Measurements from ENCODE around the gene CRYBG1. TPM values are rescaled to one million over a fixed set of nuclear protein-coding genes. Genes with fewer than 3 reads are reported as not detected.

The CRYBG1 gene
- polyA plus RNA-seq, 2 of the 4 experiments (the other 2 are of a cell fraction): 0.31 to 0.37 TPM

- TF ChIP-seq, protein P1, sequence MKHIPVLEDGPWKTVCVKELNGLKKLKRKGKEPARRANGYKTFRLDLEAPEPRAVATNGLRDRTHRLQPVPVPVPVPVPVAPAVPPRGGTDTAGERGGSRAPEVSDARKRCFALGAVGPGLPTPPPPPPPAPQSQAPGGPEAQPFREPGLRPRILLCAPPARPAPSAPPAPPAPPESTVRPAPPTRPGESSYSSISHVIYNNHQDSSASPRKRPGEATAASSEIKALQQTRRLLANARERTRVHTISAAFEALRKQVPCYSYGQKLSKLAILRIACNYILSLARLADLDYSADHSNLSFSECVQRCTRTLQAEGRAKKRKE (CRISPR knock-in tag; IDR thresholded peaks at IDR 0.05; ENCODE audit: low read depth): no peak
- TF ChIP-seq ZC3H11A (IDR thresholded peaks at IDR 0.05): no peak
Observed at GRCh38 chr6:106516616-106517015, 156.1 kb downstream of the CRYBG1 start (continued).

DNA sequence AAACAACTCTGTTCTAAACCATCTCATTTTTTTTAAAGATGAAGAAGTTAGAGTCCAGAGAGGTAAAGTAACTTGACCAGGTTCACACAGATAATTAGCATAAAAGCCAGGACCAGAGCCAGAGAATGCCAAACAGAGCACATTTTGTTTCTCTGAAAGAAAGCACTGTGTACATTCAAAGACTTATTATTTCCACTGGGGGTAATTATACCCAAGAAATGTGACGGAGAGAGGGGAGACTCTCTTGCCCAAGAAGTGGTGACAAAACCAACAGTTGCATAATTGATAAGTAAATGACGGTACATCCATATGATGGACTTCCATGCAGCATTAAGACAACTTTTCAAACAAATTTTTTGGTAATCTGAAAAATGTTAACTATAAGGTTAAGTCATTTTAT lies 157.2 kb downstream of the CRYBG1 start:
- ChIA-PET CTCF (interaction anchor here (0.6 kb wide), 1 partner anchor 183 kb away, joined by 3 read pairs; no protein-coding TSS in a partner anchor), POLR2A (no interaction called here)
- ATAC-seq (no peak), FAIRE-seq (no peak), DNase-seq (ENCODE audit: low read depth in 1 of 2, low spot score in 1 of 2) (no peak)
- no peak for TF ChIP-seq CHD4 (IDR thresholded peaks at IDR 0.05; ENCODE audit: borderline replicate concordance)
- no peak for TF ChIP-seq EP300 (IDR thresholded peaks at IDR 0.05)
- TF ChIP-seq, protein P2, sequence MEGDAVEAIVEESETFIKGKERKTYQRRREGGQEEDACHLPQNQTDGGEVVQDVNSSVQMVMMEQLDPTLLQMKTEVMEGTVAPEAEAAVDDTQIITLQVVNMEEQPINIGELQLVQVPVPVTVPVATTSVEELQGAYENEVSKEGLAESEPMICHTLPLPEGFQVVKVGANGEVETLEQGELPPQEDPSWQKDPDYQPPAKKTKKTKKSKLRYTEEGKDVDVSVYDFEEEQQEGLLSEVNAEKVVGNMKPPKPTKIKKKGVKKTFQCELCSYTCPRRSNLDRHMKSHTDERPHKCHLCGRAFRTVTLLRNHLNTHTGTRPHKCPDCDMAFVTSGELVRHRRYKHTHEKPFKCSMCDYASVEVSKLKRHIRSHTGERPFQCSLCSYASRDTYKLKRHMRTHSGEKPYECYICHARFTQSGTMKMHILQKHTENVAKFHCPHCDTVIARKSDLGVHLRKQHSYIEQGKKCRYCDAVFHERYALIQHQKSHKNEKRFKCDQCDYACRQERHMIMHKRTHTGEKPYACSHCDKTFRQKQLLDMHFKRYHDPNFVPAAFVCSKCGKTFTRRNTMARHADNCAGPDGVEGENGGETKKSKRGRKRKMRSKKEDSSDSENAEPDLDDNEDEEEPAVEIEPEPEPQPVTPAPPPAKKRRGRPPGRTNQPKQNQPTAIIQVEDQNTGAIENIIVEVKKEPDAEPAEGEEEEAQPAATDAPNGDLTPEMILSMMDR (IDR thresholded peaks at IDR 0.05): no peak
- TF ChIP-seq, protein P3, sequence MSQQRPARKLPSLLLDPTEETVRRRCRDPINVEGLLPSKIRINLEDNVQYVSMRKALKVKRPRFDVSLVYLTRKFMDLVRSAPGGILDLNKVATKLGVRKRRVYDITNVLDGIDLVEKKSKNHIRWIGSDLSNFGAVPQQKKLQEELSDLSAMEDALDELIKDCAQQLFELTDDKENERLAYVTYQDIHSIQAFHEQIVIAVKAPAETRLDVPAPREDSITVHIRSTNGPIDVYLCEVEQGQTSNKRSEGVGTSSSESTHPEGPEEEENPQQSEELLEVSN (IDR thresholded peaks at IDR 0.05; ENCODE audit: borderline replicate concordance, low read depth): no peak
- no peak for TF ChIP-seq SREBF2 (IDR thresholded peaks at IDR 0.05)
- no peak for TF ChIP-seq JUNB (IDR thresholded peaks at IDR 0.05)
- TF ChIP-seq GATA3 (IDR thresholded peaks at IDR 0.05; ENCODE audit: borderline replicate concordance): no peak
- TF ChIP-seq MAZ (IDR thresholded peaks at IDR 0.05; ENCODE audit: borderline replicate concordance, low read depth, low read length): no peak
- TF ChIP-seq USF2 (IDR thresholded peaks at IDR 0.05): no peak
- no peak overlapping the region for H3K4me2 ChIP-seq
- peaks cover 18% of the 10 kb centered on the region for H3K4me1 ChIP-seq
- H3K9me3 ChIP-seq: no peaks in the 10 kb centered on the region
- WGBS (ENCODE audit: missing lambda C conversion rate): 88% methylated on average over 2 of the region's 2 CpGs
- H3K4me3 ChIP-seq: no peak overlapping the region
- H3K27ac ChIP-seq: no peak overlapping the region

DNA sequence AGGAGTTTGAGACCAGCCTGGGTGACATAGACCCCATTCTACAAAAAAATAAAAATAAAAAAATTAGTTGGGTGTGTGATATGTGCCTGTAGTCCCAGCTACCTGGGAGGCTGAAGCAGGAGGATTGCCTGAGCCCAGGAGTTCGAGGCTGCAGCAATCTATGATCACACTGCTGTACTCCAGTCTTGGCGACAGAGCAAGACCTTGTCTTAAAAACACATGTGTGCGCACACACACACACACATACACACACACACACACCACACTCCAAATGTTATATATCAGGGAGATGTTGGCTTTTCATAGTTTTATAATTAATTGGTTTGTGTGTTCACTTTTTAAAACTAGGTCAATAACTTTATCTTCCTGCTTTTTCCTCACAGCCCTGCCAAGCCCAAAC lies 158.2 kb downstream of the CRYBG1 start:
- DNase-seq (ENCODE audit: low read depth in 1 of 2, low spot score in 1 of 2): no peak
- ChIA-PET CTCF (no interaction called here), POLR2A (no interaction called here)
- Histone ChIP-seq H3K9me3 (no peaks in the 10 kb centered on the region), H3K27ac (peak overlapping the region in 1 of 2 experiments; percentile 78; a peak in 3 of 6 replicates), H3K4me3 (no peak overlapping the region), H3K4me2 (no peak overlapping the region), H3K4me1 (peaks cover 17% of the 10 kb centered on the region)
- ATAC-seq: no peak
- no peak for FAIRE-seq
- WGBS (ENCODE audit: missing lambda C conversion rate): 83% methylated on average over 3 of the region's 3 CpGs
- TF ChIP-seq EHMT2 (IDR thresholded peaks at IDR 0.05; ENCODE audit: low read depth) (no peak), GATA3 (IDR thresholded peaks at IDR 0.05; ENCODE audit: borderline replicate concordance) (no peak), ZSCAN20 (CRISPR knock-in tag; IDR thresholded peaks at IDR 0.05) (no peak), FOSB (CRISPR knock-in tag; IDR thresholded peaks at IDR 0.05) (no peak), KDM5A (IDR thresholded peaks at IDR 0.05) (no peak), JUNB (IDR thresholded peaks at IDR 0.05) (no peak), ZFP36 (IDR thresholded peaks at IDR 0.05; ENCODE audit: borderline replicate concordance, partially characterized antibody) (no peak), CHD4 (IDR thresholded peaks at IDR 0.05; ENCODE audit: borderline replicate concordance) (no peak), TP53 (CRISPR knock-in tag; IDR thresholded peaks at IDR 0.05) (no peak), POLR2A (IDR thresholded peaks at IDR 0.05; ENCODE audit: low read length) (no peak), NR3C1 (IDR thresholded peaks at IDR 0.05) (no peak), MAZ (IDR thresholded peaks at IDR 0.05; ENCODE audit: borderline replicate concordance, low read depth, low read length) (no peak), MAX (IDR thresholded peaks at IDR 0.05) (no peak), USF2 (IDR thresholded peaks at IDR 0.05) (no peak)
- TF ChIP-seq, protein P2 (IDR thresholded peaks at IDR 0.05): no peak

Data from A549 (cell line).